GM12872 (cell line): ENCODE results near the gene CDK7.

ENCODE experiments used
- CTCF ChIP-seq: IDR thresholded peaks from 3 replicates; pipeline ENCODE4 v1.5.1; 2011; ENCODE audit warnings: low read depth, mild to moderate bottlenecking, low read length, moderate library complexity; ENCODE audit not compliant: insufficient read depth

CDK7 gene

GRCh38 chr5:69225860-69226259 is 8.8 kb upstream of the CDK7 start:
- TF ChIP-seq CTCF = no peak

- TF ChIP-seq CTCF = no peak
Observed at GRCh38 chr5:69230181-69230580, 4.5 kb upstream of the CDK7 start.

GRCh38 chr5:69231281-69231680 is 3.4 kb upstream of the CDK7 start:
- TF ChIP-seq CTCF = no peak

GRCh38 chr5:69231851-69232250 is 2.8 kb upstream of the CDK7 start:
- no peak for TF ChIP-seq CTCF

GRCh38 chr5:69237877-69238276 is 3.2 kb downstream of the CDK7 start:
- TF ChIP-seq CTCF = no peak

- no peak for TF ChIP-seq CTCF
Observed at GRCh38 chr5:69238760-69239251, 4.1 kb downstream of the CDK7 start.

- TF ChIP-seq CTCF = no peak
Observed at GRCh38 chr5:69242215-69242927, 7.7 kb downstream of the CDK7 start.

GRCh38 chr5:69245031-69245430 is 10.3 kb downstream of the CDK7 start:
- no peak for TF ChIP-seq CTCF
